Panc1 (cell line): Measurements from ENCODE around the gene MRGPRD.

ENCODE experiments used
- CTCF ChIP-seq: fragments of 450-650 bp; IDR thresholded peaks from 2 replicates; pipeline ENCODE4 v1.5.1; 2017; ENCODE audit warnings: mild to moderate bottlenecking
- REST ChIP-seq, 2 experiments: IDR thresholded peaks; 2 replicates each; pipeline ENCODE4 v1.6.1; 2011 to 2012; ENCODE audit warnings: low read depth in 2 of 2, control low read depth in 1 of 2, low read length in 1 of 2, mild to moderate bottlenecking in 1 of 2, moderate library complexity in 1 of 2; ENCODE audit not compliant: insufficient read depth in 1 of 2

DNA sequence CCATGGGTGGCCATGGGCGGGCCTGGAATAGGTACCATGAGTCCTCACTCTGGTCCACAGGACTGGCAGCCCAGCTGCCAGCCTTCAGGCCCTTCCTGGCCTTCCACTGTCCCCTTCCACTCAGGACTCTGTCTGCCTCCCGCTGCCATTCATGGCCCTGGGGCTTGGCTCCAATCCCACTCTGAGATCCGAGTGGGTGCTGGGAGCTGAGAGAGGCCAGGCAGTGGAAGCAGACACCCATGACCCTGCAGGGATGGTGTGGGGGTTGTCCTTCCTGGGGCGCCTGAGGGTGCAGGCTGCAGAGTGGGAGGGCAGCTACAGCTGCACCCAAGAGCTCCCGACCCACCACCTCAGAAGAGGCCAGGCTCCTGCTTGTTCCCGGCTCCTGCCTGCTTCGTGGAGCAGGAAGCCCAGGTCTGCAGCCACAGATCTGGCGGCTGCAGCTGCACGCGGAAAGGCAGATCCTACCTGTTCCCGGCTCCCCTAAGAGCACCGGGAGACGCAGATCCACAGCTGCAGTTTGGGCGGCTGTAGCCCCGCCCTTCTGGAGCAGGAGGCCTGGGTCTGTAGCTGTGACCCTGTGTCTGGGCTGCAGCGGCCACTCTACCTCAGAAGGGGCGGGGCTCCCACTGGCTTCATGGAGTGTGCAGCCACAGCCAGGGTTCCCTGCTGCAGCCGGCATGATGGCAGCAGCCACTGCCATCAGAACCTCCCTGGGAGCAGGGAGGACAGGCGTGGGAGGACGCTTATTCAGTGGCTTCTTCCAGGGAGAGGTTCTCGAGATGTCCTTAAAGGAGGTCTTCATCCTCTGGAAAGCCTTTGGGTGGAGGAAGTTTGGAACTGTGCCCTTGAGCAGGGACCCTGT is 49.6 kb downstream of the MRGPRD start:
- TF ChIP-seq CTCF: no peak
- no peak for TF ChIP-seq REST (IDR thresholded peaks at IDR 0.05; ENCODE audit: insufficient read depth in 1 of 2, low read depth in 2 of 2, low read length in 1 of 2)
